ENCODE measurements around the gene SLC35F1. TPM values are rescaled to one million over a fixed set of nuclear protein-coding genes. Genes with fewer than 3 reads are reported as not detected.

Gene SLC35F1
- total RNA-seq, 1 donor from 2014 or later = 22.4 TPM

DNA sequence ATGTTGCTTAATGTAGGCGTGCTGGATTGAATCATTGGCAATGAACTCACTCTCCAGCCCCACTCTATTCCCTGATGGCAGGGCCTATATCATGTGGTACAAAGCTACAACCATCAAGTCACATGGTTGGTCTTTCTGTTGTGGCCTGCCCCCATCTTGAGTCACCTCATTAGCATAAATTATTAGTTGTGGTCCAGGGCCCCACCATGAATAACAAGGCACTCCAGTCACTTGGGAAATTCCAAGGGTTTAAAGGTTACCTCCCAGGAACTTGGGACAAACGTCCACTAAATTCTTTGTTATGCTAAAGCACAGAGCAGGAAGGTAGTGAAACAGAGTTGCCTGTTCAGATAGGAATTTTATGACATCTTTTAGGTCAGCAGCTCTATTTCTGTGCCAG, 193.7 kb downstream of the SLC35F1 start:
- H3K4me1 Mint-ChIP-seq (ENCODE audit: low read depth, unreplicated experiment) = no peaks in the 10 kb centered on the region
- TF ChIP-seq, protein P1, sequence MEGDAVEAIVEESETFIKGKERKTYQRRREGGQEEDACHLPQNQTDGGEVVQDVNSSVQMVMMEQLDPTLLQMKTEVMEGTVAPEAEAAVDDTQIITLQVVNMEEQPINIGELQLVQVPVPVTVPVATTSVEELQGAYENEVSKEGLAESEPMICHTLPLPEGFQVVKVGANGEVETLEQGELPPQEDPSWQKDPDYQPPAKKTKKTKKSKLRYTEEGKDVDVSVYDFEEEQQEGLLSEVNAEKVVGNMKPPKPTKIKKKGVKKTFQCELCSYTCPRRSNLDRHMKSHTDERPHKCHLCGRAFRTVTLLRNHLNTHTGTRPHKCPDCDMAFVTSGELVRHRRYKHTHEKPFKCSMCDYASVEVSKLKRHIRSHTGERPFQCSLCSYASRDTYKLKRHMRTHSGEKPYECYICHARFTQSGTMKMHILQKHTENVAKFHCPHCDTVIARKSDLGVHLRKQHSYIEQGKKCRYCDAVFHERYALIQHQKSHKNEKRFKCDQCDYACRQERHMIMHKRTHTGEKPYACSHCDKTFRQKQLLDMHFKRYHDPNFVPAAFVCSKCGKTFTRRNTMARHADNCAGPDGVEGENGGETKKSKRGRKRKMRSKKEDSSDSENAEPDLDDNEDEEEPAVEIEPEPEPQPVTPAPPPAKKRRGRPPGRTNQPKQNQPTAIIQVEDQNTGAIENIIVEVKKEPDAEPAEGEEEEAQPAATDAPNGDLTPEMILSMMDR (IDR thresholded peaks at IDR 0.05; ENCODE audit: partially characterized antibody, unreplicated experiment) = no peak
- H3K9me3 Mint-ChIP-seq (ENCODE audit: unreplicated experiment) = no peaks in the 10 kb centered on the region
- H3K27me3 Mint-ChIP-seq (ENCODE audit: unreplicated experiment) = no peaks in the 10 kb centered on the region
- H3K27ac Mint-ChIP-seq (ENCODE audit: unreplicated experiment) = no peak overlapping the region
- no peak overlapping the region for H3K4me3 Mint-ChIP-seq (ENCODE audit: unreplicated experiment)
- no peaks in the 10 kb centered on the region for H3K36me3 Mint-ChIP-seq (ENCODE audit: unreplicated experiment)
- no peak for DNase-seq

DNA sequence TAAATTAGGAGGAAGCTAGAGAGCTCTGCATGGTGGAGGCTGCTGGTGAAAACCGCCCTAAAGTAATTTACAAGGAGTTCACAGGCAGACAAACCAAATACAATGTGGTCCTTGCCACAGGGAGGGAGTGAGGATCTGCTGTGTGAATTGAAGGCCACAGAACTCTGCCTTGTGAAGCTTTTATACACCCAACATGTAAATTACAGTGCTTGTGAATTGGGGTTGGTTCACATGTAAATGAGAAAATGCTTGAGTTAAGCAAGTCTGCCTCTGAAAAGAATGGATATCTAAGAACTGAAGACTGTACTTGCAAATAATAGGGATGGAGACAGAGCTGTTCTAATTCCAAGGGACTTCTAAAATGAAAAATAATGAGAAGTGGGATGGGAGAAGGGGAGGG, 194.2 kb downstream of the SLC35F1 start:
- no peak for DNase-seq
- no peaks in the 10 kb centered on the region for H3K9me3 Mint-ChIP-seq (ENCODE audit: unreplicated experiment)
- no peak overlapping the region for H3K4me3 Mint-ChIP-seq (ENCODE audit: unreplicated experiment)
- TF ChIP-seq, protein P1 (IDR thresholded peaks at IDR 0.05; ENCODE audit: partially characterized antibody, unreplicated experiment) = no peak
- no peaks in the 10 kb centered on the region for H3K4me1 Mint-ChIP-seq (ENCODE audit: low read depth, unreplicated experiment)
- no peaks in the 10 kb centered on the region for H3K27me3 Mint-ChIP-seq (ENCODE audit: unreplicated experiment)
- H3K27ac Mint-ChIP-seq (ENCODE audit: unreplicated experiment) = no peak overlapping the region
- H3K36me3 Mint-ChIP-seq (ENCODE audit: unreplicated experiment) = no peaks in the 10 kb centered on the region

DNA sequence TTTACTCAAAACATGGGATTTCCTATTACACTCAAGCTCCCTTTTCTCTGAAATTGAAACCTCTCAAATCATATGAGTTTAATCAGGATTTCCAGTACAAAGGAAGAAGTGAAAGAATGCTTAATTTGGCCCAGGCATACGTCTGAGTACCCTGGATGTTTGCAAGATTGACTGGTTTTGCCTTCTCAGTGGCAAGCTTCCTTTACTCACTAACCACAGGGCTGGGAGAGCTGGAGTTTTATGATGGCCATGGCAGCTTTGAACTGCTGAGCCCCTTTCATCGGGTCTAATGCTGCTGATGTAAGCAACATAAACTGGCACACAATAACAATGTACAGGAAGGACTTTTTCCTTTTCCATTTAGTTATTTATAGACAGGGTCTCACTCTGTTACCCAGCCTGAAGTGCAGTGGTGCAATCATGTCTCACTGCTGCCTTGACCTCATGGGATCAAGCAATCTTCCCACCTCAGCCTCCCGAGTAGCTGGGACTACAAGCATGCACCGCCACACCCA, 194.8 kb downstream of the SLC35F1 start:
- DNase-seq = no peak
- Mint-ChIP-seq H3K27me3 (ENCODE audit: unreplicated experiment) (no peaks in the 10 kb centered on the region), H3K9me3 (ENCODE audit: unreplicated experiment) (no peaks in the 10 kb centered on the region), H3K27ac (ENCODE audit: unreplicated experiment) (no peak overlapping the region), H3K36me3 (ENCODE audit: unreplicated experiment) (no peaks in the 10 kb centered on the region), H3K4me3 (ENCODE audit: unreplicated experiment) (no peak overlapping the region), H3K4me1 (ENCODE audit: low read depth, unreplicated experiment) (no peaks in the 10 kb centered on the region)
- TF ChIP-seq, protein P1 (IDR thresholded peaks at IDR 0.05; ENCODE audit: partially characterized antibody, unreplicated experiment) = no peak

DNA sequence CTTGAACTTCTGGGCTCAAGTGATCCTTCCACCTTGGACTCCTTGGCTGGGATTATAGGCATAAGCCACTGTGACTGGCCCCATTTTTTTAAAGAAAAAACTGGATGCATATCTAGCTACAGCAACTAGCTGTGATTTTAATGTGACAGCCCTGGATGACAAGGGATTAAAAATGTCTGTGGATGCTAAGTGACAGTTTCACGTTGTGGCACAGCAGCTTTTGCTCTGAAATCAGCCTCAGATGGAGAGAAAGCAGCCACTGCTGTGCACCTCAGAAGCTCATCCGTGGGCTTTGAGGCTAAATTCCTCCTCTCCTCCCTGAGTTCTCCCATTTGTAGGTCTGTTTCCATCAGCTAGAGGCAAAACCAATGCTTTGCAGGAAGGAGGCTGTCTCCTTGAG, 195.3 kb downstream of the SLC35F1 start:
- TF ChIP-seq, protein P1 (IDR thresholded peaks at IDR 0.05; ENCODE audit: partially characterized antibody, unreplicated experiment) = no peak
- no peak overlapping the region for H3K4me3 Mint-ChIP-seq (ENCODE audit: unreplicated experiment)

DNA sequence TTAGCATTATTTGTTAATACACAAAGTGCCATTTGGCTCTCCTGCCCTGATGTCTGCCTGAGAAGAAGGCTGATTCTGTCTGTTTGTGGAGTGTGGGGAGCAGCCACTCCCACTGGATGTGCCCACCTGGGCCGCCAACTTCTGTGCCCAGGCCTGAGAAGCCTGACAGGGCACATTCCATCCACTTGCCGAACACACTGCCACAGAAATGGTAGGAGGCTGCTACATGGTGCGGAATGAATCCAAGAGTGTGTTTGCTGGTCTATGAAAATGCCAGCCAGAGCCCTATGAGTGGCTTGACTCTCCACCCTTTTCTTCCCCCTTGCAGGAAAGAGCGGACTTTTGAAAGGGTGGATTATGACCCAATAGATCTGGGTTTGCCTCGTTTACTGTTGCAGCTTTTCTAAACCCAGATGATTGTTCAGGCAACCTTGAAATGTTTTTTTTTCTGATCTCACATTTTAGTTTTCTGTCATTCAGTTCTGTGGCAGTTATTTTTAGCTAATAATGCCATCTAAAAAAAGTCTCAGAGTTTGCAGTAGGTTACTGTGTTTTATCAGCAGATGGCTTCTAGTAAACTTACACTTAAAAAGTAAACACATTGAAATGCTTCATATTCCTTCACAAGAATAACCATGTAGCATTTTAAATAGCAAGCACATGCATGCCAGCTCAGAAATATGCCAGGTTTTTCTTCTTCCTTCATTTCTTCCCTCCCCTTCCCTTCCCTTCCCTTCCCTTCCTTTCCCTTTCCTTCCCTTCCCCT, 196.5 kb downstream of the SLC35F1 start:
- no peak for DNase-seq

More for the DNA sequence above, 195.3 kb downstream of the SLC35F1 start:
- Mint-ChIP-seq H3K36me3 (ENCODE audit: unreplicated experiment) (no peaks in the 10 kb centered on the region), H3K27ac (ENCODE audit: unreplicated experiment) (no peak overlapping the region), H3K9me3 (ENCODE audit: unreplicated experiment) (no peaks in the 10 kb centered on the region), H3K27me3 (ENCODE audit: unreplicated experiment) (no peaks in the 10 kb centered on the region), H3K4me1 (ENCODE audit: low read depth, unreplicated experiment) (no peaks in the 10 kb centered on the region)
- no peak for DNase-seq

More for the DNA sequence above, 196.5 kb downstream of the SLC35F1 start:
- no peaks in the 10 kb centered on the region for H3K4me1 Mint-ChIP-seq (ENCODE audit: low read depth, unreplicated experiment)
- H3K27ac Mint-ChIP-seq (ENCODE audit: unreplicated experiment) = no peak overlapping the region
- no peak overlapping the region for H3K4me3 Mint-ChIP-seq (ENCODE audit: unreplicated experiment)
- no peaks in the 10 kb centered on the region for H3K36me3 Mint-ChIP-seq (ENCODE audit: unreplicated experiment)
- no peaks in the 10 kb centered on the region for H3K9me3 Mint-ChIP-seq (ENCODE audit: unreplicated experiment)
- no peaks in the 10 kb centered on the region for H3K27me3 Mint-ChIP-seq (ENCODE audit: unreplicated experiment)
- TF ChIP-seq, protein P1 (IDR thresholded peaks at IDR 0.05; ENCODE audit: partially characterized antibody, unreplicated experiment) = no peak

All from glutamatergic neuron (in vitro differentiated cells).